GM19099 (cell line): ENCODE measurements around the gene OAT.

Experiments used
- POLR2A ChIP-seq: IDR thresholded peaks from 3 replicates; pipeline ENCODE4 v1.6.1; 2011; ENCODE audit warnings: low read depth; ENCODE audit not compliant: insufficient read length; ENCODE audit errors: extremely low read depth

The OAT gene

GRCh38 chr10:124379609-124380193 lies 39.0 kb downstream of the OAT start:
- TF ChIP-seq POLR2A = no peak

DNA sequence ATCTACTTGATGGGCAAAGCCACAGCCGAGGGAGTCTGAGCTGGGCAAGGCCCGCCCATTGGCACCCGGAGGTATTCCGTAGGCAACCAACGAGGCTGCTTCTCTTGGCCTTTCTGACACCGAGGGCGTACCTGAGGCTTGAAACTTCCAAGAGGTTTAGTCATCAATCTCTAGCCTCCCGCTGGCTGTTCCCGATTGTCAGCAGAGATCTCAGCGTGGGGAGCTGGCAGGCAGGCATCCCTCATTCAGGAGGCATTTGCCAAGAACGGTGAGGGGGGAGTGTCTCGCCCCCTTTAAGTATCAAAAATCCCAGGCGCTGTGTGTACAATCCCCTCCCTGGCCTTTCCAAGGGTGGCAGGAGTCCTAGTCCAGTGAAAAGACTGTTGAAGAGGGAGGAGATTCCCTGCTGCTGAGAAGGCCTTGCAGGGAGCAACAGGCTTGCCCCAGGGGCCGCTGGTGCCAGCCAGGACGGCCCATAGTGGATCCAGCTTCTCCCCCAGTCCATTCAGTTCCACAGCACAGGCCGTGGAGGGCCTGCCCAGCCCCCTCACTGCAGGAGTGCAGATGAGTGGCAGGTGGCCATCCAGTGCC lies 39.7 kb downstream of the OAT start:
- TF ChIP-seq POLR2A = no peak

DNA sequence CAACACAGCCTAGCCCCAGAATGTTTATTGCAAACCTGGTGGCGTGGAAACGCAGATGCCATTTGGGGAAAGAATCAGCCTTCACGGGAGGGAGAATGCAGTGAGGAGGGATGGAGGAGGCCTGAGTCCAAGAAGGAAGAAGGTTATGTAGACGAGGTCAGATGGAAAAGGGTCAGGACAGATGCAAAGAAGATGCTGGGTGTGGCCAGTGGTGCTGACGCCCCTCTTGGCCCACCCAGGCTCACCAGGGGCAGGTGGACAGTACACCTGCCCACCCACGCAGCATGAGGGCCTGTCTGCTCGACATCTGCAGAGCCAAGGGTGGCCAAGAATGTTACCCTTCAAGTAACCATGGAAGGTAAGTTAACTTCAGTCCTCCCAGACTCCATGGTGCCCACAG lies 40.5 kb downstream of the OAT start:
- no peak for TF ChIP-seq POLR2A

- no peak for TF ChIP-seq POLR2A
These were observed 41.6 kb downstream of the OAT start for GRCh38 chr10:124377101-124377500.

DNA sequence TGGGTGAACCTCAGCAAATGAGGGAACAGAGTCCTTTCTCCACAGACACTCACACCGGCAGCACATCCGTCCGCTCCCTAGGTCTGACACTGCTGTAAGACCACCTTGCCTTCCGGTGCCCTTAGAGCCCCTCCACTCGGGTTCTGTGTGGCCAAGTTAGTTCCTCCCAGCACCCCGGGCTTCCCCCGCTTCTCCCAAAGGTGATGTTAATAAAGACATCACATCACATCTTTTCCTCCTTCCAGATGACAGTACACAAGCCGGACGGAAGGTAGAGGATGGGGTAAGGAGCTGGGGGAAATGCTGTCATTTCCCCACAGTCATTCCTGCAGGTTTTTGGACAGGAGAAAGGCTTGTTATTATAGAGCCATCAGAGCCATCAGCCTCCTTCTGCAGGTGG lies 42.3 kb downstream of the OAT start:
- TF ChIP-seq POLR2A = no peak

GRCh38 chr10:124375691-124376090 lies 43.0 kb downstream of the OAT start:
- no peak for TF ChIP-seq POLR2A

DNA sequence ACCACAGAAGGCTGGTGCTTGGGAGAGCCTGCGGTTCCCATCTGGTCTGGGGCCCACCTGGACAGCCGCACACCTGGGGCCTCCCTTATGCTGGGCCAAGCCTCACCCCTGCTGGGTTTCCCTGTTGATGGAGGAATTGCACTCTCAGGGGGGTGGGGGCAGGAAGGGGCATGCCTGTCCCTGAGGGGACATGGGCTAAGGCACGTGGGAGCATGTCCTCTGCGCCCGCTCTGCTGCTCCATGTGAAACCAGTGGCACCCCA lies 43.4 kb downstream of the OAT start:
- TF ChIP-seq POLR2A = no peak

- TF ChIP-seq POLR2A = no peak
These were observed 44.0 kb downstream of the OAT start for GRCh38 chr10:124374535-124375352.

GRCh38 chr10:124372899-124373298 lies 45.8 kb downstream of the OAT start:
- no peak for TF ChIP-seq POLR2A

DNA sequence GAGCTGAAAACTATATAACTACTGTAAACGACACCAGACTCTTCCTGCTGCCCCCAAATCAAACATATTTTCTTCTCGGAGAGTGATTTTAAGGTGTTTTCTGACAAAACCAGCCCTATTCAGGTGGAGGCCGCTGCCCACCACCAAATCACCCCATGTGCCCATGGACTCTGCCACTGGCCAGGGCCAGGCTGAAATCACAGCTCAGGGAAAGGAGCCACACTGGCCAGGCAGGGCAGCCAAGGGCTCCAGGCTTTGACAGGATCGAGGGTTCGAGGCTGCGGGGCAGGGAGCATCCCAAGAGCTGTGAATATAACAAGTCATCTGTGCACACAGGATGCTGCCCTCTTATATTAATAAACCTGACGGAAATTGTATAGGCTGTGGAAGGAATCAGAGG lies 48.3 kb downstream of the OAT start:
- TF ChIP-seq POLR2A = no peak

DNA sequence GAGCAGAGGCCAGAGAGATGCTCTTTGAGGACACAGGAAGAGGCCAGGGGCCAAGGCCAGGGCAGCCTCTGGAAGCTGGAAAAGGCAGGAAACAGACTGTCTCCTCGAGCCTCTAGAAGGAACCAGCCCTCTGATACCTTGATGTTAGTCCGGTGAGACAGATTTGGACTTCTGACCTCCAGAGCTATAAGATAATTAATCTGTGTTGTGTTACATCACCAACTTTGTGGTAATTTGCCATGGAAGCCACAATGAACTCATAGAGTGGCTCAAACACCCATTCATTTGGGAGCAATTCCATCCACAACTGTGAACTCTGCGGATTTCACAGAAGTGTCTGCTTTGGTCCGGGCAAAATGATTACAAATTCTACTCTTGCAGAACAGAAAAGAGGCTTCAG lies 48.7 kb downstream of the OAT start:
- no peak for TF ChIP-seq POLR2A

DNA sequence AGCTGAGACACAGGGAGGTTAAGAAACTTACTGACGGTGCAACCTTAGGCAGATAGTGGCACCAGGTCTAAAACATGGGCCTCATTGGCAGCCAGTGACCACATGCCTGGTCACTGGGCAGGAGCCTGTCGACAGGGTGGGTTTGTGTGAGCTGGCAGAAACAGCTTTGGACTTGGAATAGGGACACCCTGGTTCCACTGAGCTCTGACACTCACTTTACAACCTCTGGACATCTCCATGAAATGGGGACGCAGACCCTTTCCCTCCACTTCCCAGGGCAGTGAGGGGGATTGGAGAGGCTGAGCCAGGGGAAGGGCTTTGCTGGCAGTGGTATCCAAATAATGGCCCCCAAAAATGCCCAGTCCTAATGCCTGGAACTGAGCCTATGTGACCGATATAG lies 49.7 kb downstream of the OAT start:
- TF ChIP-seq POLR2A = no peak

DNA sequence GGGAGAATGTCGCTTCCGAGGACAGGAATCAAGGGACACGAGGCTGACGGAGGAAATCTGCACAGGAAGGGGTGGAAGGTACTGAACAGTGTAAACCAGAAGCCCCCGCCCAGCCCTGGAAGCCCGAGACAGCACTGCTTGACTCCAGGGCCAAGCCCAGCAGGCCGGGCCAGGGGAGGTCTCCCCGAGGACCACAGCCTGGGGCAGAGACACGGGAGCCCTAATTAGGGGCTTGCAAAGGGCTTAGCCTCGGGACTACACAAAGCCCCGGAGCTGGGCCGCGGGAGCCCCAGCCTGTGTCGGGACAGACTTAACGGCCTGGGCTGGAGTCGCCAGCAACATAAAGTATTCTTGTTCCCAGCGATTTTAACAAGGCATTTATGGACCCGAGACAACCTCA lies 50.8 kb downstream of the OAT start:
- TF ChIP-seq POLR2A = no peak

DNA sequence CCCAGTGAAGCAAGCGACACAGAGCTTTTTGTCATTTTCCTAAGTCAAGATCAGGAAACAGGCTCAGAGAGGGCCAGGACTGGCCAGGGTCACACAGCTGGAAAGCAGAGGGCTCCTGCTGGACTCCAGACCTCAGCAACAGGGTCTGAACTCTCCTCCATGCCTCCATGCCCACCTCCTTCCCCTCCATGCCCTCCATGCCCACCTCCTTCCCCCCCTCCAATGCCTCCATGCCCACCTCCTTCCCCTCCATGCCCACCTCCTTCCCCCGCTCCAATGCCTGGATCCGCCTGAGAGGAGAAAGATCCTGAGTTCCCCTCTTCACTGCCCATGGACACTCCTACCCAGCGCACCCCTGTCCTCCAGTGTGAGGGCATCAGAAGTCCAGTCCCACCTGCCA lies 51.3 kb downstream of the OAT start:
- TF ChIP-seq POLR2A = no peak

DNA sequence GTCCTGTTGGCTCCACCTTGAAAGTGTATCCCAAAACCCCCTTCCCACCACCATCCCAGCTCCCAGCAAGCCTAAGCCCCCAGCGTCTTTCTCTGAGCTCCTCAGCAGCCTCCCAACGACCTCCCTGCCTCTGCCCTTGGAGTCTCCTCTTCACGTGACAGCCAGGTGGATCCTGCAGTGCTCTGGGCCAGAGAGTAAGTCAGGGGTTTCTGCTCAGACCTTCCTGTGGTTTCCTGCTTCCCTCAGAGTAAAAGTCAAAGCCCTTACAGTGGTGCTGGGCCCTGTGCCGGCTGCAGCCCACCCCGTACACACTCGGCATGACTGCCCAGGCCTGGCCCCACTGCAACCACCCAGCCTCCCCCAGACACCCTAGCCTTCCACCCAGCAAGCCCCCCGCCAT lies 51.9 kb downstream of the OAT start:
- no peak for TF ChIP-seq POLR2A

DNA sequence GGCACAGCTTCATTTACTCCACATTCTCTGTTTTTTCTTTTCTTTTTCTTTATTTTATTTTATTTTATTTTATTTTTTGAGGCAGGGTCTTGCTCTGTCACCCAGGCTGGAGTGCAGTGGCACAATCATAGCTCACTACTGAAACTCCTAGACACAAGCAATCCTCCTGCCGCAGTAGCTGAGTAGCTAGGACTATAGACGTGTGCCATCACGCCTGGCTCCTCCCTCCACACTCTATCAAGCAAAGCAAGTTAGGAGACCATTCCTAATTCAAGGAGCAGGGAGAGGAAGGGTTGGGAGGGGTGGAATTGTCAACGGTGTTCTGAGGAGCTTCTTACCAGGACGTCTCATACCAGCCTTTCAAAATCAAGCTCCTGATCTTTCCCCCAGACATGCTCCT lies 52.4 kb downstream of the OAT start:
- no peak for TF ChIP-seq POLR2A
